Measurements from ENCODE around the gene ZPBP2. TPM values are rescaled to one million over a fixed set of nuclear protein-coding genes. Genes with fewer than 3 reads are reported as not detected.
"Not testable (repeated sequence)": the region's sequence is repeated elsewhere in the genome, so short reads cannot be mapped to it uniquely, and the experiment has no call there.

The ZPBP2 gene
- total RNA-seq, 2 donors from 2014 or later = 0.36 to 0.81 TPM

GRCh38 chr17:39863918-39864746 is 3.9 kb upstream of the ZPBP2 start, which contains the start of gene IKZF3:
IKZF3 (minus strand) TSS chr17:39864312; CDS start chr17:39864126, 186 bp downstream.
- DNase-seq (peak; percentile 83 to 89), ATAC-seq (replicated peaks in 1 of 2) (peak; percentile 53 to 71)
- no peaks in the 10 kb centered on the region for H3K27me3 Mint-ChIP-seq (ENCODE audit: low read depth)
- no peaks in the 10 kb centered on the region for H3K9me3 Mint-ChIP-seq
- peak within 1 kb of the TSS; percentile 91 to 99 for H3K4me3 Mint-ChIP-seq
- peaks cover 2 to 4% of the 10 kb centered on the region in 2 donors for H3K36me3 Mint-ChIP-seq (ENCODE audit: insufficient read depth in 2 of 2)
- peak within 1 kb of the TSS; percentile 98 for H3K27ac Mint-ChIP-seq
- peaks cover 63% of the 10 kb centered on the region for H3K4me1 Mint-ChIP-seq (ENCODE audit: low read depth)

DNA sequence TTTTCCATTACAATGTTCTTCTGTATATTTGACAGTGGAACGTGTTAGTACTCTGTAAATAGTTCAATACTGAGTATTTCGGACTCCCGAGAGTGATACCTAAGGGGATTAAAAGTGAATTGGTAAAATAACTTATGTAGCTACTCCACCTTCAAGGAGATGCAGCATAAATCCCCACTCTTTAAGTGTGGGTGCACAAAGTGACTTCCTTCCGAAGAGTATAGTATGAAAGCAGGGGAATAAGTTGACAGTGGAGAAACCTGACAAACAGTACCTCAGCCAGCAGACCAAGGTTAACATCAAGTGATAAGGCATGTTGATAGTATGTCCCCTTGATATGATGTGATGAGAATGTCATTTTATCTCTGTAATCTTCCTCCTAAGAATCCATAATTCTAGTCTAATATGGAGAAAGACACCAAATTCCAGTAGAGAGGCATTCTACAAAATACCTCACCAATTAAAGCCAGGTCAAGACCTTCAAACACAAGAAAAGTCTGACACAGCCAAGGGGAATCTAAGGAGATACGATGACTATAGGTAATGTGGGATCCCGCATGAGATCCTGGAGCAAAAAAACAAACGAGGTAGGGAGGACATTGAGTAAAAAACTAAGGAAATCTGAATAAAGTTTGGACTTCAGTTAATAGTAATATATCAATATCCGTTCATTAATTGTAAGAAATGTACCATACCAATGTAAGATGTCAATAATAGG is 1.8 kb upstream of the ZPBP2 start:
- Mint-ChIP-seq H3K27ac (peak overlapping the region; percentile 98), H3K36me3 (ENCODE audit: insufficient read depth in 2 of 2) (peaks cover under 1 to 2% of the 10 kb centered on the region in 2 donors), H3K4me1 (ENCODE audit: low read depth) (peaks cover 51% of the 10 kb centered on the region), H3K4me3 (peak overlapping the region; percentile 39 to 72), H3K27me3 (ENCODE audit: low read depth) (no peaks in the 10 kb centered on the region), H3K9me3 (no peaks in the 10 kb centered on the region)
- no peak for ATAC-seq (replicated peaks in 1 of 2)
- no peak for DNase-seq

DNA sequence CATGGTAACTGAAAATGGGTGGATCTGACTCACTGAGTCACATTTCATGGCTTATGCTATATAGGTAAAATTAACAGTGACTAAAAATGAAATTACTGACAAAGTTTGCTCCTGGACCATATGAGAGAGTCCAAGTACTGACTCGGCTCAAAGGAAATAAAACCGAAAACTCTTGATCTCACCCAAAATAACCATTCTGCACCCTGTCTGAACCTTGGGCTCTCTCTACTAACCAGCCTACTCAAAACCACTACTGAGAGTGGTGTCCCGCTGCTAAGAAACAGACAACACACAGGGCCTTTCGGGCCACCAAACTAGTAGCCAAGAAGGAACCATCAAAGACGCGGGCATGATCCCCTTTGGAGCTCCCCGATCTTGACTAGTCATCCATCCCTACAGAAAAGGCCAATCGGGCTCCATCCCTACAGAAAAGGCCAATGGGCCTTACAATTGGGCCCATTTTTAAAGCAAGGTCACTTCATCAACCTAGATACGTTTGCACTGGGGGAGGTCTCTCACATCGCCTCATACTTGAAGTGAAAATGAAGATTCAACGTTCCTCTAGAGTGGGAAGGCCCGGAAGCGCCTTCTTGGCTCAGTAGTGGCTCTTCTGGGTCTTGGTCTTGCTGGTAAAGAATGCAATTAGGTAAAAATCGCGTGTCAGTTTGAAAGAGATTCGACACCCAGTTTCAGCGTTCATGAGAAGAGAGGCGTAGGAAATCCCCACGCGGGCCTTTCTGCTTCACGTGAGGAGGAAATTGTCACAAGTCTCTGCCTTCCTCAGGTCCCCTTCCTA is 720 bp upstream of the ZPBP2 start:
- peak overlapping the region; percentile 80 to 83 for H3K4me3 Mint-ChIP-seq
- H3K27ac Mint-ChIP-seq = peak overlapping the region; percentile 94
- ATAC-seq (replicated peaks in 1 of 2) = peak; percentile 79 to 85
- H3K4me1 Mint-ChIP-seq (ENCODE audit: low read depth) = peaks cover 41% of the 10 kb centered on the region
- H3K27me3 Mint-ChIP-seq (ENCODE audit: low read depth) = no peaks in the 10 kb centered on the region
- H3K36me3 Mint-ChIP-seq (ENCODE audit: insufficient read depth in 2 of 2) = peaks cover 0 to 2% of the 10 kb centered on the region in 2 donors
- no peaks in the 10 kb centered on the region for H3K9me3 Mint-ChIP-seq
- DNase-seq = peak; percentile 68 to 74

- Mint-ChIP-seq H3K4me3 (peak overlapping the region; percentile 80 to 83), H3K9me3 (no peaks in the 10 kb centered on the region)
Observed at GRCh38 chr17:39868554-39868942, 546 bp downstream of the ZPBP2 start.

DNA sequence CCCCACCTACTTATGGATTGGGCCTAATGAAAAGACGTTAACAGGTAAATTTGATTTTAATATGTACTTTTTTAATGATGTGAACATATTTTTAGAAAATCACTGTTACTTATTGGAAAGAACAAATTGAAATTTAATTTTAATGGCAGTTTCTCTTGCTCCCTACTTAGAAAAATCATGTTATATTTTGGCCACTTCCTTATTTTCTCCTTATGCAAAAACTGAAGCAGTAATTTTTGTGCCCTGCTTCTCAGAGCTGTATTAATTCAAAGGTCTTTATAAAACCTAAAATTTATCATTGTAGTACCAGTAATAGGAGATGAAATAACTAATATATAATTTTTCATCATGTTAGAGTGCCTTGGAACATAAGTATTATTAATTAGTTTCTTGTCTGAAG is 2.8 kb downstream of the ZPBP2 start:
- Mint-ChIP-seq H3K4me1 (ENCODE audit: low read depth) (peaks cover 24% of the 10 kb centered on the region), H3K9me3 (no peaks in the 10 kb centered on the region), H3K36me3 (ENCODE audit: insufficient read depth in 2 of 2) (peaks cover 0 to 2% of the 10 kb centered on the region in 2 donors), H3K4me3 (no peak overlapping the region), H3K27me3 (ENCODE audit: low read depth) (no peaks in the 10 kb centered on the region), H3K27ac (no peak overlapping the region)
- DNase-seq (no peak), ATAC-seq (replicated peaks in 1 of 2) (no peak)

More at GRCh38 chr17:39868554-39868942, 546 bp downstream of the ZPBP2 start:
- Mint-ChIP-seq H3K36me3 (ENCODE audit: insufficient read depth in 2 of 2) (peaks cover 0 to 2% of the 10 kb centered on the region in 2 donors), H3K27ac (peak overlapping the region; percentile 54), H3K4me1 (ENCODE audit: low read depth) (peaks cover 41% of the 10 kb centered on the region), H3K27me3 (ENCODE audit: low read depth) (no peaks in the 10 kb centered on the region)
- ATAC-seq (replicated peaks in 1 of 2) = no peak
- DNase-seq = no peak

DNA sequence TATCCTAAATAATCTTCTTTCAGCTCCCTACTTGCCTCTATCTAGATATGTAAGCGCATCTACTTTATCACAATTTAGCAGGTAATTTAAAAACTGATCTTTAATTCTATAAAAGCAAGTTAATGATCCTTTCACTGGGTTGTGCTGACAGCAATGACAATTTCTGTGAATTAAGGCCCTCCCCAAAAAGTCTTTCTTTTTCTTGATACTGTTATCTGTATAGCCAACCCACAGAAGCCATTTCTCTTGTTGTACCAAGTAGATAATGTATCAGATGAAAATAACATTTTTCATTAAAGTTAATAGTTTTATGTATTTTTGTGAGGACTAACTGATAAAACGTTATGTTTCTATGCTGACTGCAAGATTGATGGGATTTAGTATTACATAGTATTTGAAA is 3.8 kb downstream of the ZPBP2 start:
- Mint-ChIP-seq H3K4me3 (no peak overlapping the region), H3K4me1 (ENCODE audit: low read depth) (peaks cover 13% of the 10 kb centered on the region), H3K27me3 (ENCODE audit: low read depth) (peaks cover 4% of the 10 kb centered on the region), H3K36me3 (ENCODE audit: insufficient read depth in 2 of 2) (peaks cover 0 to 2% of the 10 kb centered on the region in 2 donors), H3K27ac (no peak overlapping the region), H3K9me3 (no peaks in the 10 kb centered on the region)
- ATAC-seq (replicated peaks in 1 of 2) (no peak), DNase-seq (no peak)

DNA sequence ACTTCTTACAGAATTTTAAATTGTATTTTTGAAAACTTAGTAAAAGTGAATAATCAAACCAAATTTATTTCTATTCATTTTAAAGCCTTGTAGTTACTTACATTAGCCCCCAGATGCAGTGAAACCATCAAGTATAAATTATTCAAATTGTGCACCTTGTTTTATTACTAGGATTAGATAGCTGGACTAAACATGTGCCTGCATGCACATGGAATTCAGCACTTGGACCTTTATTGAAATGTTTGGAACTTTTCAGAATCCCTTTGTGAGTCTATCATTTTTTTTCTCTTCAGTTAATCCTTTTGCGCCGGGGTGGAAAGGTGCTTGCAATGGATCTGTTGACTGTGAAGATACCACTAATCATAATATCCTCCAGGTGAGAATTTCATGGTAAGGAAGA is 4.7 kb downstream of the ZPBP2 start:
- no peak for DNase-seq
- peaks cover 4% of the 10 kb centered on the region for H3K27me3 Mint-ChIP-seq (ENCODE audit: low read depth)
- H3K36me3 Mint-ChIP-seq (ENCODE audit: insufficient read depth in 2 of 2) = peaks cover 0 to 2% of the 10 kb centered on the region in 2 donors
- no peak overlapping the region for H3K4me3 Mint-ChIP-seq
- H3K4me1 Mint-ChIP-seq (ENCODE audit: low read depth) = peaks cover 4% of the 10 kb centered on the region
- H3K9me3 Mint-ChIP-seq = no peaks in the 10 kb centered on the region
- no peak overlapping the region for H3K27ac Mint-ChIP-seq
- ATAC-seq (replicated peaks in 1 of 2) = no peak

DNA sequence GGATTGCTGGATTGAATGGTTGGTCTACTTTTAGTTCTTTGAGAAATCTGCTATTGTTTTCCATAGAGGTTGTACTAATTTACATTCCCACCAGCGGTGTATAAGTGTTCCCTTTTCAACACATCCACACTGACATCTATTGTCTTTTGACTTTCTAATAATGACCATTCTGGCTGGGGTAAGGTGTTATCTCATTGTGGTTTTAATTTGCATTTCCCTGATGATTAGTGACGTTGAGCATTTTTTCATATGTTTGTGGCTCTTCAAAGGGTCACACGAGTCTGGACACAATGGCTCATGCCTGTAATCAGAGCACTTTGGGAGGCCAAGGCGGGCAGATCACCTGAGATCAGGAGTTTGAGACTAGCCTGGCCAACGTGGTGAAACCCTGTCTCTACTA is 18.1 kb downstream of the ZPBP2 start:
- not testable (repeated sequence) for H3K4me1 Mint-ChIP-seq (ENCODE audit: low read depth); ATAC-seq (replicated peaks in 1 of 2); H3K4me3 Mint-ChIP-seq; H3K27ac Mint-ChIP-seq; H3K9me3 Mint-ChIP-seq; H3K36me3 Mint-ChIP-seq (ENCODE audit: insufficient read depth in 2 of 2); DNase-seq; H3K27me3 Mint-ChIP-seq (ENCODE audit: low read depth)

GRCh38 chr17:39887078-39887477 is 19.1 kb downstream of the ZPBP2 start:
- Mint-ChIP-seq H3K27me3 (ENCODE audit: low read depth) (no peaks in the 10 kb centered on the region), H3K9me3 (no peaks in the 10 kb centered on the region), H3K27ac (no peak overlapping the region), H3K4me3 (no peak overlapping the region), H3K4me1 (ENCODE audit: low read depth) (no peaks in the 10 kb centered on the region), H3K36me3 (ENCODE audit: insufficient read depth in 2 of 2) (peaks cover 0 to 1% of the 10 kb centered on the region in 2 donors)
- DNase-seq (no peak), ATAC-seq (replicated peaks in 1 of 2) (no peak)

GRCh38 chr17:39889200-39889599 is 21.2 kb downstream of the ZPBP2 start:
- no peak for ATAC-seq (replicated peaks in 1 of 2)
- no peak overlapping the region for H3K27ac Mint-ChIP-seq

DNA sequence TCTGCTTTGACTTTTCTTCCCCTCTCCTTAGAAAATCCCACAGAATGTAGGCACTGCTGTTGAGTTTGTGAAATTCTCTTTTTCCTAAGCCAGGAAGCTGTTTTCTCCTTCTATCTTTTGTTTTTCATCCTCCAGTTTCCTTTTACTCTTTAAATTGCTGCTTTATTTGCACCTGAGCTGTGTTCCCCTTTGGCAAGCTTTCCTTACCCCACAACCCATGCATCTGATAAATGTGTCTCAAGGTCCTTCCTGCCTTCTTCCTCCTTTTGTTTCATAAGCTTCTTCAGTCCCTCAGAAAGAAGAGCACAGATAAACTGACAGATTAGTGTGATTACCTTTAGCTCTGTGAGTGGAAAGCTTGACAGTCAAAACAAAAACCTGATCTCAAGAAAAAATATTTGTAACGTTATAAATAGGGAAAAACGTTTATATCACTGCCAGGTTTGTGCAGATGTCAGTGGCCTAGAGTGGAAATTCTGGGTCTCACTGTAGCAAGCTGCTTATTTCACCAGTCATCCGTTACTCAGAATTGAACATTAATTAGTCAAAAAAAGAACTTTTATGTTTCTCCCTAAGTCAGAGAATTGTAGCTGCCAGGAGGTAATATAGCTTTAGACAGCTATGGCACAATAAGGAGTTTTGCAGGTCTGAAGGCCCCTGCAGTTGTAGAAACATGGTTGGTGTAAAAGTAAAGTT is 26.8 kb downstream of the ZPBP2 start:
- H3K4me1 Mint-ChIP-seq (ENCODE audit: low read depth) = peaks cover 8% of the 10 kb centered on the region
- DNase-seq (no peak), ATAC-seq (replicated peaks in 1 of 2) (peak; percentile 70 to 74)
- no peaks in the 10 kb centered on the region for H3K27me3 Mint-ChIP-seq (ENCODE audit: low read depth)
- no peaks in the 10 kb centered on the region for H3K9me3 Mint-ChIP-seq
- no peaks in the 10 kb centered on the region for H3K36me3 Mint-ChIP-seq (ENCODE audit: insufficient read depth in 2 of 2)
- H3K4me3 Mint-ChIP-seq = peak overlapping the region in 1 of 2 donors; percentile 64
- H3K27ac Mint-ChIP-seq = peak overlapping the region; percentile 84

More at GRCh38 chr17:39889200-39889599, 21.2 kb downstream of the ZPBP2 start:
- DNase-seq = no peak
- no peaks in the 10 kb centered on the region for H3K9me3 Mint-ChIP-seq
- peaks cover 0 to 1% of the 10 kb centered on the region in 2 donors for H3K36me3 Mint-ChIP-seq (ENCODE audit: insufficient read depth in 2 of 2)
- no peaks in the 10 kb centered on the region for H3K4me1 Mint-ChIP-seq (ENCODE audit: low read depth)
- H3K27me3 Mint-ChIP-seq (ENCODE audit: low read depth) = no peaks in the 10 kb centered on the region
- no peak overlapping the region for H3K4me3 Mint-ChIP-seq

DNA sequence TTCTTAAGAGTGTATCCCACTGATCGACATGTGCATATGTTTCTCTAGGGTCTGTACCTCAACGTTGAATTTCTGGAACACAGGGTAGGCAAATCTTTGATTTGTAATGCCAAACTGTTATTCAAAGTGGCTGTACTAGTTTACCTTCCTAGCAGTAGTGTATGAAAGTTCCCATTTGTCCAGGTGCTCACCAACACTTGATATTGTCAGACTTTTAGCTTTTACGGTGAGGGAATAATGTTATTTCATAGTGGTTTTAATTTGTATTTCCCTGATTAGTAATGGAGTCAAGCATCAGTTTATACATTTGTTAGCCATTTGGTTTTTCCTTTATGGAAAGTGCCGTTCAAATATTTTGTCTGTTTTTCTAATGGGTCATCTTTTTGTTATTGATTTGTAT is 30.1 kb downstream of the ZPBP2 start:
- Mint-ChIP-seq H3K4me1 (ENCODE audit: low read depth) (peaks cover 9% of the 10 kb centered on the region), H3K4me3 (no peak overlapping the region), H3K27ac (no peak overlapping the region), H3K27me3 (ENCODE audit: low read depth) (no peaks in the 10 kb centered on the region), H3K36me3 (ENCODE audit: insufficient read depth in 2 of 2) (peaks cover 0 to 2% of the 10 kb centered on the region in 2 donors), H3K9me3 (no peaks in the 10 kb centered on the region)
- ATAC-seq (replicated peaks in 1 of 2) (no peak), DNase-seq (no peak)
